ENCODE measurements around the gene SNX13.

The SNX13 gene

DNA sequence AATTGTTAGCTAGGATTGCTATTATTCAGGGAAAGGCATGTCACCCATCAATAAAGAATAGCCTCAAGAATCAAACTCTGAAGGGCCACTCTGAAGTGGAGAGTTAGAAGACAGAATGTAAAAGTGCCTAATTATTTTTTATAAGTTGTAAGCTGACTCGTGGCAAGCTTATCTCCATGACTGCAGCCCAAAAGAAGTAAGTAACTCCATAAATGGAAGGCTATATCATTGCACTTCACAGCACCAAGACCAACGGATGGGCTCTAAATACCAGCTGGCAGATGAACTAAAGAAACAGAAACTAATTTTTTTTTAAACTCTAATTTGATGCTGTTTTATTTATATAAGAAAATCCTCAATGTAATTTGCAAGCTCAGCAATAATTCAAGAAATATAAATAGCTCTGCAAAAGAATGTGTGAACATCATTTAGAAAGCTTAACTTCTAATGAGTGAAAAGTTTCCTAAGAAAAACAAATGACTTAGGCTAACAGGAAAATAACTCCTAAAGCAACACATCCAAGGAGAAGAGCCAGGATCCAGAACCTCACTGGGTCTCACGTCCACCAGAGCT lies 165.5 kb downstream of the SNX13 start:
- DNase-seq = peak; percentile 37

- peak; percentile 64 for DNase-seq
These were observed 166.0 kb downstream of the SNX13 start for GRCh38 chr7:17774248-17774647.

DNA sequence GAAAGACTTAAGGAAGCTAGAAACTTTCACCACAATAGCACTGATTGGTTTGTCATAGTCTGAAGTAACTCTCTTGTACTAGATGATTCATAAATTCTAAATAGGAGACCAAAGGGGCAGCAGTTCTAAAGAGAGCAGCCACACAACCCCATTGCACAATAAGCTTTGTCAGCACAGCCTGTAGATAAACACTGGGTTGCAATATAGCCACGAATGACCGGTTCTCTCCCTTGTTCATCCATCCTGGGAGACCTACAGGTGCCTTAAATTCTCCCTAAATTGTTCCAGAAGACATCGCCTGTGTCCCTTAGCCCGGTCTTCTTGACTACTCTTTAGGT lies 167.0 kb downstream of the SNX13 start:
- peak; percentile 59 for DNase-seq

DNA sequence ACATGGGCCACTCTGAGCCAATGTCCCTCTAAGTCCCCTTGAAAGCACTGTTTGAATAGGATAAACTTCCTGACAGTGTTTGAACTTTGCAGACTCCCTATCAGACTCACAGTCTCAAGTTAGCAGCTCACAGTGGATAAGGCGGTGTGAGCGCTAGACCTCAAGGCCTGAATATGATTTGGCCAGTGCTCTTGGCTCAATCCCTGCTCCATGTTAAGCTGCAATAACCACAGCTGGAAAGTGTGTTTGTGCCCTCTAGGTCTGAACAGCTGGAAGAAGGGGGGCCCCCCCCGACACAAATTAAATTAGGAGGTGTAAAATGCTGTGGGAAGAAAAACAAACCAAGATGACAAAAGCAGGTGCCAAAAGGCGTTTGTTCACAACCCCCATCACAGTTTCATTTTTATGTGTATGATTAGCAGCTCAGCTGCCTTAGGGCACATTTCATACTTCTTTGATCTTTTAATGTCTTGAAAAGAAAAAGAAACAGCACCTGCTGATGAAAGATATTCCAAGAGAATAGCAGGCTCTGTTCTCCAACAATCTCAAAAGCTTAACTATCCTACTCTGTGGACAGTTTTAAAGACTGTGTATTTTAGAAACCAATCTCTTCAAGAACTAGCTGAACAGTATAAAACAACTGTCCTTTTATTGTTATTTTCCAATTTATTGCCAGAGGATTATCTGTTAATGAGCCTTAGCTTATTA lies 167.6 kb downstream of the SNX13 start:
- no peak for DNase-seq

GRCh38 chr7:17771901-17772408 lies 168.3 kb downstream of the SNX13 start:
- no peak for DNase-seq

DNA sequence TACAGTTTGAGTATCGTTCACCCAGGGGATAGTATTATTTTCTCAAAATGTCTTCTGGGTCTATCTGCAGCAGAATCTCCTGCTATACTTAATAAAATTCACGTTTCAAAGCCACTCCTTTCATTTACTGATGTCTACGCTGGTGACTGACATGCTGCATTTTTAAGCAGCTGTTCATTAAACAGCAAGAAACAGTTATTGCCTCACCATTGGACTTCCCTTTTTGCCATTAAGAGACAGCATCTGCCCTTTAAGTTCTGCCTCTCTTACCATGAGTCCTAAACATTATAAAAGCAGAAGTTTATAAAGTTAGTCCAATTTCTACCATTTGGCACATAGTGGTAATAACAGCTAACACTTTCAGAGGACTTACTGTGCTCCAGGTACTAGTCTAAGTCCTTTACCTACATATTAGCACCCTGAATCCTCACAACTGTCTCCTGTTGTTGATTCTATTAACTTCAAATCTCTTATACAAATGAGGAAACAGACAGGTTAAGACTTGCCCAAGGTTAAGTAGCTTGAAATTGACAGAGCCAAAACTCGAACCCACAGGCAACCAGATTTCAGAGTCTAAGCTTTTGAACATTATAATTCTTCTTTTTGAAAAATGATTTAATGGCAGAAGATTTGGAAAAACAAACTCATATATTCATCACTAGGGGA lies 169.5 kb downstream of the SNX13 start:
- DNase-seq = peak; percentile 59

DNA sequence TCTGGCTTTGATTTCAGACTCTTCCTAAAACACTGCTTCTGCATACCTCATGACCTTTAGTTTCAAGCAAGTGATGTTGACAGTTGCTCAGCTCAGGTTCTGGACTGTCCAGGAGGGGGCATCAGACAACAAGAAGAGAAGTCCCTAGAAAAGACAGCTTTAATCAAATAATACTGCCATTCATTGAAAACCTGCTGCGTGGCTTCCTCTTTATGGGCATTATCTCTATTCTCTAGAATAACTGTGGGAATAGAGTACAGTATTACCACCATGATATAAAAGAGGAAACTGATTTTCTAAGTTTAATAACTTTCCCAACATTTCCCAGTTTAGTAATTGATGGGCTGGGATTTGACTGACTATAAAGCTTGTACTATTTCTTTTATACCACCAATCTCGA lies 170.4 kb downstream of the SNX13 start:
- DNase-seq = peak; percentile 85

DNA sequence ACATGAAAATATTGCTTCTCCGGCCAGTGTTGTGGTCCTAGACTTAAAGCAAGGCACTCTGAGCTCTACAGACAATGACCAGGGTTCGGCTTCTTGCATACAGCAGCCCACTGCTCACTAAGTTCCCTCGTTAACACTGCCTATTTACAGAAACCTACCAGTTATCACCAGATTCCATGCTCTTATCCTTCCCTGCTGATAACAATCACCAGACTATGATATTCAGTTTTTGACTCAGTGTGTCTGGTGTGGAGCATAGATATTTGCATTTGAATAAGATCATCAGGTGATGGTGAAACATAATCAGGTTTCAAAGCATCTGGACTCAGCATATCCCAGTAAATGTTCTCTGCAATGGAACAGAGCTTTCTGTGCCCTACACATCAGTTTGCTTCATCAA lies 182.3 kb downstream of the SNX13 start:
- no peak for DNase-seq

- no peak for DNase-seq
These were observed 194.2 kb downstream of the SNX13 start for GRCh38 chr7:17746020-17746530.

DNA sequence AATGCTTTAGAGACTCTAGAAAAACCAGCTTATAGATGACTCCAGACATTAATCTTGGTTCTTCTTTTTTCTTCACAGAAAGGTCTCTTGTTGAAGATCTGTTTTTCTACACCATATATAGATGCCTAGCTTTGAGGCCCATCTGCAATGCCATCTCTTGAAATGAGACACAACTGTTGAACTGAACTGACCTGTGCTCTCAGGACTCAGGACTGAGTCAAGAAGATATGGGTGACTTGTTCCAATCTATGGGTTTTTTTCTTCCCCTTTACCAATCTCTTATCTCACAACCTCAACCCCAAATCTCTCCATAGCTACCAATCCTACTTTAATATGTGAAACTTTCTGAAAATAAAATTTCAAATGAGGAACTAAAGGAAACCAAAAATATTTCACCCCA lies 194.7 kb downstream of the SNX13 start:
- DNase-seq = peak; percentile 15

DNA sequence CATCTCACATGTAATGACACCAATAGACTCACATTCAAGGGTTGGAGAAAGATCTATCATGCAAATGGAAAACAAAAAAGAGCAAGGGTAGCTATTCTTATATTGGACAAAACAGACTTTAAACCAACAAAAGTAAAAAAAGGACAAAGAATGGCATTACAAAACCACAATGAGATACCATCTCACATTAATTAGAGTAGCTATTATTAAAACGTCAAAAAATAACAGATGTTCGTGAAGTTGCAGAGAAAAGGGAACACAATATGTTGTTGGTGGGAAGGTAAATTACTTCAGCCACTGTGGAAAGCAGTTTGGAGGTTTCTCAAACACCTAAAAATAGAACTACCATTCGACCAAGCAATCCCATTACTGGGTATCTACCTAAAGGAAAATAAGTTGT lies 197.0 kb downstream of the SNX13 start:
- no peak for DNase-seq

DNA sequence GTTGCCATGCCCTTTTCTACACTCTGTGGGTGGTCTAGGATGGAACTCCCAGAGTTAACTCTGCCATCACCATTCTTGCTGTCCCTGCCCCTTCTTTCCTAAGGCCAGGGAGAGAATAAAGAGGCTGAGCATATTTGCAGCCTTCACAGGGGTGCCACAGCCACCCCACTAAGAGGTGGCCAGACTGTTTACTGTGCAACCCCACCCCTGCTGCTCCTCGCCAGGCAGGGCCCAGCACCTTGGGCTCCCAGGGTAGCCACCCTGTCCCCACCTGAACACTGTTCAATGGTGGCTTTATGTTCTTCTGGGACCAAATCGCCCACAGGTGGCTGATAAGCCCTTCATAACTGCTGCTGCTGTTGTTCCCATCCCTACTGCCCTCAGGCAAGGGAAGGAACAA lies 198.9 kb downstream of the SNX13 start:
- DNase-seq = no peak
